Adrenal gland (tissue), 12 donors: ENCODE data around the gene THUMPD2. TPM values are rescaled to one million over a fixed set of nuclear protein-coding genes. Genes with fewer than 3 reads are reported as not detected.

Experiments used
- DNase-seq, 7 donors: peaks; one replicate each; pipeline ENCODE4 v3.0.0-alpha.2; 2019 to 2020
- H3K27ac ChIP-seq, 5 donors: fragments of 200-600 bp; sonication (generic) in 4 of 5; 1 replicate in 3 of 5; 2 replicates in 2 of 5; pipeline versions ENCODE4 v1.5.1 to v1.8.0; 2016 to 2020; ENCODE audit warnings: mild to moderate bottlenecking in 1 of 5
- H3K27me3 ChIP-seq: fragments of 200-600 bp; 2 replicates; pipeline ENCODE4 v1.8.0; 2021
- H3K36me3 ChIP-seq, 2 donors: fragments of 200-600 bp; replicated peaks in 1 of 2; 1 replicate in 1 of 2; 2 replicates in 1 of 2; pipeline versions ENCODE4 v1.5.1 to v1.8.0; 2018 to 2022
- H3K4me1 ChIP-seq, 2 donors: fragments of 200-600 bp; replicated peaks in 1 of 2; 1 replicate in 1 of 2; 2 replicates in 1 of 2; pipeline versions ENCODE4 v1.5.1 to v1.8.0; 2018 to 2021
- H3K4me3 ChIP-seq, 4 donors: fragments of 200-600 bp; sonication (generic) in 3 of 4; one replicate each; pipeline ENCODE4 v1.5.1; 2016 to 2018
- H3K9me3 ChIP-seq, 3 donors: fragments of 200-600 bp; sonication (generic) in 1 of 3; replicated peaks in 1 of 3; 1 replicate in 2 of 3; 2 replicates in 1 of 3; pipeline versions ENCODE4 v1.5.1 to v1.8.0; 2016 to 2021
- CTCF ChIP-seq, 6 experiments: fragments of 450-650 bp in 4 of 6; fragments of 200-600 bp in 2 of 6; sonication (generic) in 1 of 6; IDR thresholded peaks; 1 replicate in 5 of 6; 2 replicates in 1 of 6; pipeline versions ENCODE4 v1.5.1 to v1.8.0; 2016 to 2021; ENCODE audit warnings: antibody characterized with exemption in 6 of 6, mild to moderate bottlenecking in 2 of 6, moderate library complexity in 1 of 6
- POLR2A ChIP-seq, 2 donors: fragments of 450-650 bp; IDR thresholded peaks; one replicate each; pipeline ENCODE4 v1.6.1; 2017; ENCODE audit warnings: antibody characterized with exemption in 2 of 2, mild to moderate bottlenecking in 2 of 2, moderate library complexity in 1 of 2
- WGBS, 4 donors: extraction: QIAGEN DNeasy Blood & Tissue Kit in 2 of 4; methylation state at CpG; one replicate each; pipeline versions ENCODE4 v1.1.5 to v1.1.7; 2013 to 2017; 5-methylcytosine and 5-hydroxymethylcytosine counted together
- intact Hi-C, 2 donors: fragments of 100-400 bp; cut with DNase I; formaldehyde crosslinking; loops; one replicate each; pipeline versions ENCODE4 v1.14.1 to v1.15.0; 2022 to 2023
- polyA plus RNA-seq, 3 donors: library from polyadenylated mRNA; stranded (reverse); fragments of 200-250 nt in 2 of 3; fragments of 350-450 nt in 1 of 3; fragmentation: Illumina TruSeq in 1 of 3; extraction: RNeasy Lipid Tissue Mini Kit (QIAGEN cat#74804) in 1 of 3; gene quantifications; one replicate each; pipeline ENCODE4 v1.2.3, GENCODE V29; 2013 to 2014
- total RNA-seq, 9 donors: library from RNA; depleted of rRNA in 4 of 9; stranded (reverse); fragments of >200 nt in 4 of 9; fragments of 120-200 nt in 1 of 9; fragmentation: NEBNext Ultra II Directional in 1 of 9; extraction: Animal tissue kit (Norgen Biotek cat#: 25700) in 1 of 9; gene quantifications; one replicate each; pipeline versions ENCODE4 v1.1.0 to v1.2.4, GENCODE V29; 2013 to 2023
- donor health status: healthy with polysubstance abuse.
- donor health status: Bipolar disorder and iron deficiency.
- donor health status: DM: yes; HTN: yes; CAD: no.
- donor health status: DM: no; HTN: no; CAD: no.
- donor health status: DM: no; HTN: no; CAD: no.
- donor health status: DM: yes; HTN: yes; CAD: no.

The THUMPD2 gene
- total and polyA plus RNA-seq, 12 donors: 3.0 to 216 (median 10.0) TPM

GRCh38 chr2:39703181-39703872 lies 75.7 kb downstream of the THUMPD2 start:
- TF ChIP-seq POLR2A (IDR thresholded peaks at IDR 0.05) (no peak), CTCF (IDR thresholded peaks at IDR 0.05) (no peak)
- no peak for DNase-seq
- Histone ChIP-seq H3K9me3 (peaks cover 0 to 15% (median 11%) of the 10 kb centered on the region in 3 donors), H3K4me3 (no peak overlapping the region), H3K4me1 (no peaks in the 10 kb centered on the region), H3K27me3 (no peaks in the 10 kb centered on the region), H3K27ac (no peak overlapping the region), H3K36me3 (no peaks in the 10 kb centered on the region)
- intact Hi-C loops: no loop called here
- WGBS, 4 donors: 79 to 82% (median 81%) methylated on average over 3 of the region's 3 CpGs

GRCh38 chr2:39701137-39701536 lies 77.9 kb downstream of the THUMPD2 start:
- Histone ChIP-seq H3K4me3 (no peak overlapping the region), H3K27ac (no peak overlapping the region), H3K4me1 (no peaks in the 10 kb centered on the region), H3K27me3 (no peaks in the 10 kb centered on the region), H3K9me3 (peaks cover 0 to 15% (median 11%) of the 10 kb centered on the region in 3 donors), H3K36me3 (no peaks in the 10 kb centered on the region)
- TF ChIP-seq POLR2A (IDR thresholded peaks at IDR 0.05) (no peak), CTCF (IDR thresholded peaks at IDR 0.05) (no peak)
- no peak for DNase-seq
- intact Hi-C loops: no loop called here
- WGBS, 4 donors: 97 to 98% (median 97%) methylated on average over 1 of the region's 1 CpG

GRCh38 chr2:39697454-39697853 lies 81.6 kb downstream of the THUMPD2 start:
- Histone ChIP-seq H3K9me3 (peaks cover 0 to 15% (median 11%) of the 10 kb centered on the region in 3 donors), H3K27ac (no peak overlapping the region), H3K36me3 (no peaks in the 10 kb centered on the region), H3K4me3 (no peak overlapping the region), H3K4me1 (no peaks in the 10 kb centered on the region), H3K27me3 (no peaks in the 10 kb centered on the region)
- WGBS, 4 donors: 47 to 79% (median 71%) methylated on average over 2 of the region's 2 CpGs
- TF ChIP-seq POLR2A (IDR thresholded peaks at IDR 0.05) (no peak), CTCF (IDR thresholded peaks at IDR 0.05) (no peak)
- intact Hi-C loops: loop anchor here (10.0 kb wide), 2 partner anchors 103 to 163 kb away; no protein-coding TSS in a partner anchor
- no peak for DNase-seq

- Histone ChIP-seq H3K9me3 (peaks cover 0 to 11% (median 7%) of the 10 kb centered on the region in 3 donors), H3K27me3 (no peaks in the 10 kb centered on the region), H3K36me3 (no peaks in the 10 kb centered on the region), H3K27ac (no peak overlapping the region), H3K4me3 (no peak overlapping the region), H3K4me1 (no peaks in the 10 kb centered on the region)
- 24 to 47% (median 41%) methylated on average over 1 of the region's 1 CpG for WGBS, 4 donors
- TF ChIP-seq POLR2A (IDR thresholded peaks at IDR 0.05) (no peak), CTCF (IDR thresholded peaks at IDR 0.05) (peak; percentile 11 to 71 (median 52))
- no peak for DNase-seq
- intact Hi-C loops: loop anchor here (10.0 kb wide), 2 partner anchors 102 to 162 kb away; no protein-coding TSS in a partner anchor
Measured at GRCh38 chr2:39696838-39697237, 82.2 kb downstream of the THUMPD2 start.
